ENCODE results near the gene FNDC11.

The FNDC11 gene

GRCh38 chr20:63582382-63583063 lies 28.6 kb downstream of the FNDC11 start:
- DNase-seq (ENCODE audit: low read depth) = no peak

GRCh38 chr20:63585616-63586565 lies 31.9 kb downstream of the FNDC11 start:
- no peak for DNase-seq (ENCODE audit: low read depth)

- DNase-seq (ENCODE audit: low read depth) = no peak
Measured at GRCh38 chr20:63586797-63587196, 32.8 kb downstream of the FNDC11 start.

GRCh38 chr20:63587256-63587655 lies 33.3 kb downstream of the FNDC11 start:
- DNase-seq (ENCODE audit: low read depth) = no peak

- DNase-seq (ENCODE audit: low read depth) = no peak
Measured at GRCh38 chr20:63587776-63588591, 34.0 kb downstream of the FNDC11 start.

GRCh38 chr20:63588641-63589041 lies 34.7 kb downstream of the FNDC11 start:
- no peak for DNase-seq (ENCODE audit: low read depth)

GRCh38 chr20:63589261-63590217 lies 35.6 kb downstream of the FNDC11 start:
- no peak for DNase-seq (ENCODE audit: low read depth)

GRCh38 chr20:63590218-63591146 lies 36.5 kb downstream of the FNDC11 start:
- DNase-seq (ENCODE audit: low read depth) = no peak

GRCh38 chr20:63591147-63591533 lies 37.2 kb downstream of the FNDC11 start:
- no peak for DNase-seq (ENCODE audit: low read depth)

- no peak for DNase-seq (ENCODE audit: low read depth)
Measured at GRCh38 chr20:63591786-63592355, 37.9 kb downstream of the FNDC11 start.

GRCh38 chr20:63592661-63593060 lies 38.7 kb downstream of the FNDC11 start:
- DNase-seq (ENCODE audit: low read depth) = no peak

GRCh38 chr20:63594043-63594561 lies 40.1 kb downstream of the FNDC11 start:
- no peak for DNase-seq (ENCODE audit: low read depth)

GRCh38 chr20:63595416-63596127 lies 41.6 kb downstream of the FNDC11 start:
- DNase-seq (ENCODE audit: low read depth) = no peak

GRCh38 chr20:63596423-63596822 lies 42.5 kb downstream of the FNDC11 start:
- DNase-seq (ENCODE audit: low read depth) = no peak

GRCh38 chr20:63597651-63598478 lies 43.9 kb downstream of the FNDC11 start:
- DNase-seq (ENCODE audit: low read depth) = no peak

- no peak for DNase-seq (ENCODE audit: low read depth)
Measured at GRCh38 chr20:63598479-63599395, 44.8 kb downstream of the FNDC11 start.

Measured in activated T-helper 1 cell treated with Interleukin-2 at 50 U/mL for 16 hours (primary cell).